H1 (cell line): ENCODE measurements around the gene CCDC91. TPM values are rescaled to one million over a fixed set of nuclear protein-coding genes. Genes with fewer than 3 reads are reported as not detected.

Source experiments
- CTCF ChIA-PET: fragments of 300-600 bp; sonication (Branson Sonifier 250); formaldehyde crosslinking; loops from one replicate; lab custom pipeline; 2021; ENCODE audit not compliant: partially characterized antibody; lab: Charles Lee
- POLR2A ChIA-PET: fragments of 300-600 bp; sonication (Branson Sonifier 250); formaldehyde crosslinking; loops from one replicate; lab custom pipeline; 2021; ENCODE audit warnings: inconsistent platforms; ENCODE audit not compliant: partially characterized antibody; lab: Charles Lee
- DNase-seq, 2 experiments: peaks; one replicate each; pipeline versions ENCODE4 v3.0.0 to v3.0.0-alpha.2; 2010 to 2022; ENCODE audit warnings: low spot score in 2 of 2, low read depth in 1 of 2, mixed read lengths in 1 of 2
- FAIRE-seq: peaks from 2 replicates; lab custom pipeline; 2011; peaks lifted over from hg19 to GRCh38; lab: Jason Lieb, UNC
- H2AFZ ChIP-seq: 2 replicates; pipeline ENCODE4 v1.8.1; 2012; ENCODE audit warnings: low read length, inconsistent platforms
- H2AK5ac ChIP-seq: 2 replicates; pipeline ENCODE4 v1.6.1; 2013; ENCODE audit warnings: low read depth, low read length
- H2BK120ac ChIP-seq: replicated peaks from 2 replicates; pipeline ENCODE3; 2013; ENCODE audit warnings: low read depth, low read length, inconsistent platforms
- H2BK12ac ChIP-seq: 2 replicates; pipeline ENCODE4 v1.6.1; 2013; ENCODE audit warnings: low read depth, low read length
- H2BK15ac ChIP-seq: 2 replicates; pipeline ENCODE4 v1.6.1; 2013; ENCODE audit warnings: low read length
- H2BK20ac ChIP-seq: 2 replicates; pipeline ENCODE4 v1.6.1; 2013; ENCODE audit warnings: low read length
- H2BK5ac ChIP-seq: 2 replicates; pipeline ENCODE4 v1.6.1; 2013; ENCODE audit warnings: low read depth, low read length
- H3K14ac ChIP-seq: 2 replicates; pipeline ENCODE4 v1.6.1; 2013; ENCODE audit warnings: inconsistent platforms; ENCODE audit not compliant: insufficient read length
- H3K18ac ChIP-seq: 2 replicates; pipeline ENCODE4 v1.6.1; 2013; ENCODE audit warnings: low read length; ENCODE audit errors: extremely low read depth
- H3K23ac ChIP-seq: 2 replicates; pipeline ENCODE4 v1.6.1; 2013; ENCODE audit warnings: inconsistent platforms; ENCODE audit not compliant: insufficient read length
- H3K23me2 ChIP-seq: 2 replicates; pipeline ENCODE4 v1.6.1; 2013; ENCODE audit warnings: low read depth, low read length
- H3K27ac ChIP-seq: 2 replicates; pipeline ENCODE4 v1.6.1; 2011; ENCODE audit warnings: low read depth, low read length, inconsistent platforms
- H3K27me3 ChIP-seq, 4 experiments: replicated peaks in 1 of 4; 1 replicate in 1 of 4; 2 replicates in 3 of 4; pipeline versions ENCODE4 v1.6.1 to v1.8.1; 2011 to 2013; ENCODE audit warnings: low read length in 3 of 4, mild to moderate bottlenecking in 3 of 4, inconsistent platforms in 2 of 4, mixed read lengths in 2 of 4, moderate library complexity in 1 of 4; ENCODE audit not compliant: control insufficient read depth in 3 of 4, insufficient read depth in 3 of 4; ENCODE audit errors: extremely low read depth in 1 of 4
- H3K36me3 ChIP-seq, 4 experiments: 2 replicates each; pipeline versions ENCODE4 v1.6.1 to v1.8.1; 2011 to 2013; ENCODE audit warnings: mild to moderate bottlenecking in 4 of 4, low read length in 3 of 4, moderate library complexity in 2 of 4, control low read depth in 1 of 4, inconsistent platforms in 1 of 4; ENCODE audit not compliant: insufficient read depth in 4 of 4, control insufficient read depth in 2 of 4
- H3K4ac ChIP-seq: replicated peaks from 2 replicates; pipeline ENCODE3; 2013; ENCODE audit warnings: low read length, low read depth, mixed read lengths, inconsistent platforms; ENCODE audit not compliant: insufficient read length
- H3K4me1 ChIP-seq, 4 experiments: replicated peaks in 1 of 4; 1 replicate in 1 of 4; 2 replicates in 3 of 4; pipeline versions ENCODE4 v1.6.1 to v1.8.1; 2011 to 2013; ENCODE audit warnings: low read length in 3 of 4, inconsistent platforms in 2 of 4, mixed read lengths in 1 of 4; ENCODE audit not compliant: insufficient read depth in 4 of 4, control insufficient read depth in 3 of 4
- H3K4me2 ChIP-seq, 2 experiments: 2 replicates each; pipeline versions ENCODE4 v1.6.1 to v1.8.1; 2011 to 2013; ENCODE audit warnings: low read depth in 2 of 2, low read length in 2 of 2, control low read depth in 1 of 2, inconsistent platforms in 1 of 2, mild to moderate bottlenecking in 1 of 2; ENCODE audit not compliant: insufficient read depth in 1 of 2
- H3K4me3 ChIP-seq, 4 experiments: fragments of 200-600, 300-600 bp in 1 of 4; sonication (generic), shearing (Covaris generic), sonication (Bioruptor Twin) in 1 of 4; 2 replicates each; pipeline versions ENCODE4 v1.5.1 to v1.8.1; 2011 to 2016; ENCODE audit warnings: low read length in 4 of 4, low read depth in 3 of 4, control low read depth in 2 of 4, inconsistent platforms in 2 of 4, mild to moderate bottlenecking in 2 of 4, mixed read lengths in 1 of 4, moderate library complexity in 1 of 4; ENCODE audit not compliant: insufficient read depth in 2 of 4; ENCODE audit errors: extremely low read depth in 1 of 4
- H3K56ac ChIP-seq: replicated peaks from 2 replicates; pipeline ENCODE3; 2013; ENCODE audit warnings: low read depth, mild to moderate bottlenecking, mixed read lengths, low read length, inconsistent platforms; ENCODE audit not compliant: insufficient read length
- H3K79me1 ChIP-seq: 2 replicates; pipeline ENCODE4 v1.6.1; 2013; ENCODE audit warnings: low read depth, low read length, control low read depth
- H3K79me2 ChIP-seq, 2 experiments: 2 replicates each; pipeline versions ENCODE4 v1.6.1 to v1.8.1; 2012 to 2013; ENCODE audit warnings: low read length in 2 of 2, mild to moderate bottlenecking in 2 of 2, inconsistent platforms in 1 of 2; ENCODE audit not compliant: insufficient read depth in 2 of 2, control insufficient read depth in 1 of 2
- H3K9ac ChIP-seq, 4 experiments: replicated peaks in 1 of 4; 1 replicate in 1 of 4; 2 replicates in 3 of 4; pipeline versions ENCODE4 v1.6.1 to v1.8.1; 2011 to 2013; ENCODE audit warnings: low read depth in 3 of 4, low read length in 3 of 4, control low read depth in 2 of 4, mild to moderate bottlenecking in 2 of 4, moderate library complexity in 2 of 4, inconsistent platforms in 1 of 4; ENCODE audit errors: extremely low read depth in 1 of 4
- H3K9me3 ChIP-seq, 2 experiments: 2 replicates each; pipeline versions ENCODE4 v1.6.1 to v1.8.1; 2012 to 2013; ENCODE audit warnings: mild to moderate bottlenecking in 2 of 2, moderate library complexity in 2 of 2, control low read depth in 1 of 2, inconsistent platforms in 1 of 2, low read depth in 1 of 2, low read length in 1 of 2, mixed read lengths in 1 of 2; ENCODE audit not compliant: insufficient read depth in 2 of 2
- H4K20me1 ChIP-seq, 2 experiments: replicated peaks in 1 of 2; 2 replicates each; pipeline versions ENCODE3 to v1.8.1; 2011 to 2013; ENCODE audit warnings: inconsistent platforms in 2 of 2, low read length in 2 of 2, mild to moderate bottlenecking in 1 of 2; ENCODE audit not compliant: insufficient read depth in 2 of 2, control insufficient read depth in 1 of 2
- H4K5ac ChIP-seq: 2 replicates; pipeline ENCODE4 v1.6.1; 2013; ENCODE audit warnings: low read length, low read depth, mixed read lengths, inconsistent platforms; ENCODE audit not compliant: insufficient read length
- H4K8ac ChIP-seq: 2 replicates; pipeline ENCODE4 v1.8.0; 2013; ENCODE audit warnings: mild to moderate bottlenecking, moderate library complexity, low read length, inconsistent platforms; ENCODE audit not compliant: insufficient read depth; ENCODE audit errors: extremely low read depth
- H4K91ac ChIP-seq: replicated peaks from 2 replicates; pipeline ENCODE3; 2013; ENCODE audit warnings: low read length, mixed read lengths, inconsistent platforms; ENCODE audit not compliant: insufficient read length
- GTF2F1 ChIP-seq: IDR thresholded peaks from 2 replicates; pipeline ENCODE4 v1.6.1; 2012; ENCODE audit warnings: low read depth, low read length, improper control_type of control experiment, borderline replicate concordance
- HDAC2 ChIP-seq, 2 experiments: fragments of 300-600 bp in 1 of 2; sonication (generic) in 1 of 2; IDR thresholded peaks; 2 replicates each; pipeline ENCODE4 v1.6.1; 2011 to 2012; ENCODE audit warnings: low read depth in 2 of 2, low read length in 2 of 2, mild to moderate bottlenecking in 2 of 2, moderate library complexity in 2 of 2, borderline replicate concordance in 1 of 2, inconsistent platforms in 1 of 2
- JUN ChIP-seq: IDR thresholded peaks from 2 replicates; pipeline ENCODE4 v1.6.1; 2011; ENCODE audit warnings: low read depth, mild to moderate bottlenecking, improper control_type of control experiment, low read length
- RAD21 ChIP-seq, 2 experiments: IDR thresholded peaks in 1 of 2; conservative IDR thresholded peaks in 1 of 2; 2 replicates each; pipeline ENCODE4 v1.6.1; 2011; ENCODE audit warnings: low read depth in 2 of 2, low read length in 2 of 2, improper control_type of control experiment in 1 of 2, inconsistent platforms in 1 of 2, mild to moderate bottlenecking in 1 of 2, moderate library complexity in 1 of 2
- ZNF274 ChIP-seq: IDR thresholded peaks from 2 replicates; pipeline ENCODE4 v1.7.0; 2012; ENCODE audit warnings: low read length, borderline replicate concordance; ENCODE audit errors: extremely low read depth
- WGBS, 2 experiments: shearing (Covaris generic) in 1 of 2; methylation state at CpG; one replicate each; pipeline versions ENCODE4 v1.1.6 to v1.1.7; 2013 to 2015; ENCODE audit warnings: low lambda C conversion rate in 2 of 2, mixed read lengths in 2 of 2, inconsistent platforms in 1 of 2, low coverage in 1 of 2, missing lambda C conversion rate in 1 of 2; ENCODE audit not compliant: insufficient replicate concordance in 2 of 2, insufficient coverage in 1 of 2, insufficient read length in 1 of 2; ENCODE audit errors: extremely low coverage in 1 of 2, missing lambda C conversion rate in 1 of 2; 5-methylcytosine and 5-hydroxymethylcytosine counted together
- polyA plus RNA-seq, 7 experiments: library from polyadenylated mRNA; depleted of rRNA in 3 of 7; stranded (reverse) in 5 of 7; unstranded in 2 of 7; fragments of >200 nt in 5 of 7; fragments of 200-250 nt in 2 of 7; gene quantifications; 1 replicate in 5 of 7; 2 replicates in 1 of 7; 4 replicates in 1 of 7; pipeline versions ENCODE4 v1.2.1 to v1.2.3, GENCODE V29; 2011 to 2013; ENCODE audit warnings: missing spikeins in 2 of 7, mixed read lengths in 2 of 7
- total RNA-seq: library from RNA; stranded (reverse); fragmentation: NEBNext Ultra II Directional; extraction: Animal tissue kit (Norgen Biotek cat#: 25700); gene quantifications from 2 replicates; pipeline ENCODE4 v1.2.1, GENCODE V29; 2021
- TF ChIP-seq, protein P1 (sequence below): IDR thresholded peaks from 2 replicates; pipeline ENCODE4 v1.6.1; 2012; ENCODE audit warnings: low read length, inconsistent platforms
- TF ChIP-seq, protein P2 (sequence below), 3 experiments: IDR thresholded peaks; 1 replicate in 2 of 3; 2 replicates in 1 of 3; pipeline versions ENCODE4 v1.5.1 to v1.6.1; 2011; ENCODE audit warnings: low read length in 3 of 3, mild to moderate bottlenecking in 3 of 3, inconsistent platforms in 2 of 3, low read depth in 1 of 3, moderate library complexity in 1 of 3; ENCODE audit not compliant: insufficient read depth in 1 of 3; ENCODE audit errors: control extremely low read depth in 1 of 3

CCDC91 gene
- total and polyA plus RNA-seq, 2 of the 8 experiments (the other 6 are each of a cell fraction or from before 2014, with no cell fraction given), result 8.6 to 23.1 TPM

DNA sequence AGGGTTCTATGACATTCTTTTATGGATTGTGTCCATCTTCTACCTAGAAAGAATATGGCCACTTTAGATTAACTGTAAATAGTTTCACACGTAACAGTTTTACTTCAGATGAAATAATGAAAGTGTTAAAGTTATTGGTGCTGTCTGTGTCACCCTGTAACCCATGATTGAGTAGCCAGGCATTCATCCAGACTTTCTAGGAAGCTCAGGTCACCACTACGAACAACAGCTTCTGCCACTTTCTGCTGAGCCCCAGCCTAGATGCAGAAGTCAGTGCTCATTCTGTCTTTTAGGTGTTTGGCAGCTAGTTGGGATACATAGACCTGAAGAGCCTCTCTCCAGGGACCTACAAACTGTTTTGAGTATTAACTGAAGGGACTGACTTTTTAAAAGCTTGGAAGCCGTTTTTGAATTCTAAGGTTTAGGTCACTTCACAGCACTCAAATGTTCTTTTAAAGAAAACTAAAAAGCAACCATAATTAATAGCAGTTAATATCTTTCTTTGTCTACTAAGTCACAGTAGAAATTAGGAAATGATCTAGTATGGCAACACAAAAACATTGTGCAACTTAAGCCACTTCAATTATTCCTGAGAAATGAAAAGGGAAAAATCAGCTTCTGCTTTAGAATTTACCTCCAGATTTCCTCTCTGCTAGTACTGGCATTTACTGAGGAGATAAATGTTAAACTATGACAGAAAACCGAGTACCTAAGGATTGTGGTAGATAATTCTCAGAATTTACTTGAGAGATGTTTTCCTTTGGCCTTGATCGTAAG is 266.9 kb downstream of the CCDC91 start:
- no peaks in the 10 kb centered on the region; a peak in 1 of 8 replicates for H3K36me3 ChIP-seq
- TF ChIP-seq, protein P1, sequence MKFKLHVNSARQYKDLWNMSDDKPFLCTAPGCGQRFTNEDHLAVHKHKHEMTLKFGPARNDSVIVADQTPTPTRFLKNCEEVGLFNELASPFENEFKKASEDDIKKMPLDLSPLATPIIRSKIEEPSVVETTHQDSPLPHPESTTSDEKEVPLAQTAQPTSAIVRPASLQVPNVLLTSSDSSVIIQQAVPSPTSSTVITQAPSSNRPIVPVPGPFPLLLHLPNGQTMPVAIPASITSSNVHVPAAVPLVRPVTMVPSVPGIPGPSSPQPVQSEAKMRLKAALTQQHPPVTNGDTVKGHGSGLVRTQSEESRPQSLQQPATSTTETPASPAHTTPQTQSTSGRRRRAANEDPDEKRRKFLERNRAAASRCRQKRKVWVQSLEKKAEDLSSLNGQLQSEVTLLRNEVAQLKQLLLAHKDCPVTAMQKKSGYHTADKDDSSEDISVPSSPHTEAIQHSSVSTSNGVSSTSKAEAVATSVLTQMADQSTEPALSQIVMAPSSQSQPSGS, result no peak
- TF ChIP-seq, protein P2, sequence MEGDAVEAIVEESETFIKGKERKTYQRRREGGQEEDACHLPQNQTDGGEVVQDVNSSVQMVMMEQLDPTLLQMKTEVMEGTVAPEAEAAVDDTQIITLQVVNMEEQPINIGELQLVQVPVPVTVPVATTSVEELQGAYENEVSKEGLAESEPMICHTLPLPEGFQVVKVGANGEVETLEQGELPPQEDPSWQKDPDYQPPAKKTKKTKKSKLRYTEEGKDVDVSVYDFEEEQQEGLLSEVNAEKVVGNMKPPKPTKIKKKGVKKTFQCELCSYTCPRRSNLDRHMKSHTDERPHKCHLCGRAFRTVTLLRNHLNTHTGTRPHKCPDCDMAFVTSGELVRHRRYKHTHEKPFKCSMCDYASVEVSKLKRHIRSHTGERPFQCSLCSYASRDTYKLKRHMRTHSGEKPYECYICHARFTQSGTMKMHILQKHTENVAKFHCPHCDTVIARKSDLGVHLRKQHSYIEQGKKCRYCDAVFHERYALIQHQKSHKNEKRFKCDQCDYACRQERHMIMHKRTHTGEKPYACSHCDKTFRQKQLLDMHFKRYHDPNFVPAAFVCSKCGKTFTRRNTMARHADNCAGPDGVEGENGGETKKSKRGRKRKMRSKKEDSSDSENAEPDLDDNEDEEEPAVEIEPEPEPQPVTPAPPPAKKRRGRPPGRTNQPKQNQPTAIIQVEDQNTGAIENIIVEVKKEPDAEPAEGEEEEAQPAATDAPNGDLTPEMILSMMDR (IDR thresholded peaks at IDR 0.05; ENCODE audit: control extremely low read depth in 1 of 3, insufficient read depth in 1 of 3, low read depth in 1 of 3, low read length in 3 of 3), result no peak
- no peak for TF ChIP-seq GTF2F1
- TF ChIP-seq HDAC2 (IDR thresholded peaks at IDR 0.05; ENCODE audit: borderline replicate concordance in 1 of 2, low read depth in 2 of 2, low read length in 2 of 2), result no peak
- no peak for TF ChIP-seq ZNF274
- TF ChIP-seq JUN, result no peak
- TF ChIP-seq RAD21 (IDR thresholded peaks at IDR 0.05 in 1 of 2, conservative IDR thresholded peaks at IDR 0.05 in 1 of 2; ENCODE audit: low read depth in 2 of 2, low read length in 2 of 2), result no peak

More for the DNA sequence above, 266.9 kb downstream of the CCDC91 start:
- Histone ChIP-seq H2BK12ac (no peak overlapping the region), H2BK120ac (no peak overlapping the region), H3K4me3 (no peak overlapping the region), H3K23me2 (no peaks in the 10 kb centered on the region), H2BK20ac (no peak overlapping the region; the same call in 1 of the 2 replicates), H2AK5ac (no peak overlapping the region), H3K4ac (no peak overlapping the region), H3K23ac (no peak overlapping the region), H2BK5ac (no peak overlapping the region), H3K4me1 (peaks cover 0 to 18% (median 6%) of the 10 kb centered on the region in 4 experiments; a peak in 3 of 7 replicates), H2AFZ (no peak overlapping the region), H4K5ac (no peak overlapping the region), H4K20me1 (no peaks in the 10 kb centered on the region), H3K56ac (no peak overlapping the region), H3K9ac (no peak overlapping the region), H3K27me3 (no peaks in the 10 kb centered on the region), H3K79me2 (no peaks in the 10 kb centered on the region), H3K18ac (no peak overlapping the region), H3K79me1 (no peaks in the 10 kb centered on the region), H4K8ac (no peak overlapping the region), H3K9me3 (no peaks in the 10 kb centered on the region), H3K27ac (0 out of 2 replicates have a peak overlapping the region, but pooled peaks have one; percentile 3), H4K91ac (no peak overlapping the region), H3K14ac (no peak overlapping the region), H3K4me2 (no peak overlapping the region), H2BK15ac (no peak overlapping the region)
- POLR2A ChIA-PET, result no interaction called here
- no peak for DNase-seq
- CTCF ChIA-PET, result no interaction called here
- FAIRE-seq, result no peak
- 82% methylated on average over 5 of the region's 5 CpGs; no CpG with 5 or more reads in 1 of the 2 experiments for WGBS, 2 experiments
